PC-3 (cell line): ENCODE data around the gene SLC38A10.

Experiments
- CTCF ChIP-seq: fragments of 300-600 bp; sonication (generic); conservative IDR thresholded peaks from 2 replicates; pipeline ENCODE4 v1.5.1; 2017; ENCODE audit warnings: antibody characterized with exemption, low read depth, mild to moderate bottlenecking, low read length
- EZH2 ChIP-seq: fragments of 300-600 bp; sonication (generic); IDR thresholded peaks from one replicate; pipeline ENCODE4 v1.6.1; 2017; ENCODE audit warnings: antibody characterized with exemption, mild to moderate bottlenecking, low read length; ENCODE audit not compliant: unreplicated experiment
- EZH2phosphoT487 ChIP-seq: fragments of 300-600 bp; sonication (generic); IDR thresholded peaks from 2 replicates; pipeline ENCODE4 v1.6.1; 2018; ENCODE audit warnings: mild to moderate bottlenecking, antibody characterized with exemption, low read length, borderline replicate concordance

DNA sequence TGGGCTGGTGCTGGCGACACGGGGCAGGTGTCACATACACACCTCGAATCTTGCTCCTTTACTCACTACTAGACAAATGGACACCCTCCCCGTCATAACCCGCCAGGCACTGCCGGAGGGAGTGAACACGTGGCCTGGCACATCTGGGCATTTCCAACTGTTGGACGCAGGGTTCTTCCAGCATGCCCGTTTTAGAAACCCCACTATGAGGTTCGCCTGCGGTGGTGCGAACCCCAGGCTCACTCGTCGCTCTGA, 65.5 kb downstream of the SLC38A10 start:
- TF ChIP-seq CTCF (no peak), EZH2 (no peak), EZH2phosphoT487 (no peak)
